CD14-positive monocyte (primary cell): ENCODE results near the gene TAOK1. TPM values are rescaled to one million over a fixed set of nuclear protein-coding genes. Genes with fewer than 3 reads are reported as not detected.

Experiments used
- DNase-seq, 3 donors: peaks; one replicate each; pipeline ENCODE4 v3.0.0-alpha.2; 2011 to 2022
- H2AFZ ChIP-seq: 2 replicates; pipeline ENCODE4 v1.6.0; 2012; ENCODE audit warnings: mild to moderate bottlenecking, low read depth, low read length, inconsistent platforms; ENCODE audit not compliant: insufficient read depth, poor library complexity, severe bottlenecking
- H3K27ac ChIP-seq, 2 donors: 1 replicate in 1 of 2; 2 replicates in 1 of 2; pipeline ENCODE4 v1.5.1; 2012 to 2013; ENCODE audit warnings: low read length in 2 of 2, control low read depth in 1 of 2, inconsistent platforms in 1 of 2, low read depth in 1 of 2, mild to moderate bottlenecking in 1 of 2
- H3K27me3 ChIP-seq, 2 donors: one replicate each; pipeline versions ENCODE4 v1.6.0 to v1.6.1; 2011 to 2013; ENCODE audit warnings: low read length in 2 of 2; ENCODE audit not compliant: control insufficient read depth in 2 of 2, insufficient read depth in 2 of 2
- H3K36me3 ChIP-seq, 2 donors: replicated peaks in 1 of 2; 1 replicate in 1 of 2; 2 replicates in 1 of 2; pipeline versions ENCODE4 v1.5.1 to v1.6.1; 2012 to 2013; ENCODE audit warnings: low read length in 2 of 2, control low read depth in 1 of 2, inconsistent platforms in 1 of 2, mild to moderate bottlenecking in 1 of 2; ENCODE audit not compliant: insufficient read depth in 2 of 2, control insufficient read depth in 1 of 2
- H3K4me1 ChIP-seq, 2 donors: 1 replicate in 1 of 2; 2 replicates in 1 of 2; pipeline versions ENCODE4 v1.5.1 to v1.6.1; 2012 to 2013; ENCODE audit warnings: low read length in 2 of 2, control low read depth in 1 of 2, inconsistent platforms in 1 of 2, mild to moderate bottlenecking in 1 of 2, moderate library complexity in 1 of 2; ENCODE audit not compliant: insufficient read depth in 2 of 2, control insufficient read depth in 1 of 2
- H3K4me2 ChIP-seq: replicated peaks from 2 replicates; pipeline ENCODE3; 2012; ENCODE audit warnings: low read length, moderate library complexity, mild to moderate bottlenecking; ENCODE audit not compliant: poor library complexity, severe bottlenecking; ENCODE audit errors: extremely low read depth
- H3K4me3 ChIP-seq, 3 experiments: fragments of 200-600 bp in 1 of 3; sonication (generic) in 1 of 3; replicated peaks in 1 of 3; 1 replicate in 2 of 3; 2 replicates in 1 of 3; pipeline ENCODE4 v1.5.1; 2011 to 2013; ENCODE audit warnings: low read length in 3 of 3, mild to moderate bottlenecking in 3 of 3, control low read depth in 2 of 3, low read depth in 2 of 3, inconsistent platforms in 1 of 3, moderate library complexity in 1 of 3
- H3K79me2 ChIP-seq: 2 replicates; pipeline ENCODE4 v1.6.0; 2012; ENCODE audit warnings: mild to moderate bottlenecking, control low read depth, inconsistent platforms, low read length, moderate library complexity; ENCODE audit not compliant: insufficient read depth
- H3K9ac ChIP-seq: 2 replicates; pipeline ENCODE4 v1.6.0; 2017; ENCODE audit warnings: low read length, mild to moderate bottlenecking; ENCODE audit not compliant: insufficient read depth, poor library complexity, severe bottlenecking
- H3K9me3 ChIP-seq, 2 donors: replicated peaks in 1 of 2; 1 replicate in 1 of 2; 2 replicates in 1 of 2; pipeline versions ENCODE4 v1.5.1 to v1.6.1; 2012 to 2013; ENCODE audit warnings: low read length in 2 of 2, control low read depth in 1 of 2; ENCODE audit not compliant: control insufficient read depth in 1 of 2, insufficient read depth in 1 of 2
- H4K20me1 ChIP-seq: 2 replicates; pipeline ENCODE4 v1.6.0; 2012; ENCODE audit warnings: mild to moderate bottlenecking, low read length, control low read depth, moderate library complexity; ENCODE audit not compliant: insufficient read depth
- H3K27ac Mint-ChIP-seq, 7 donors: one replicate each; pipeline ENCODE4 v1.8.0; 2020; ENCODE audit warnings: mild to moderate bottlenecking in 7 of 7, mixed read lengths in 7 of 7, moderate library complexity in 6 of 7, inconsistent platforms in 2 of 7
- H3K27me3 Mint-ChIP-seq, 3 donors: one replicate each; pipeline ENCODE4 v1.8.0; 2021 to 2022; ENCODE audit warnings: low read depth in 3 of 3, mild to moderate bottlenecking in 3 of 3, mixed read lengths in 3 of 3, moderate library complexity in 3 of 3, inconsistent platforms in 1 of 3
- H3K36me3 Mint-ChIP-seq, 2 donors: one replicate each; pipeline ENCODE4 v1.8.0; 2020; ENCODE audit warnings: mixed read lengths in 2 of 2, inconsistent platforms in 1 of 2, mild to moderate bottlenecking in 1 of 2
- H3K4me1 Mint-ChIP-seq: one replicate; pipeline ENCODE4 v1.8.0; 2020; ENCODE audit warnings: mild to moderate bottlenecking, mixed read lengths
- H3K4me3 Mint-ChIP-seq, 2 donors: one replicate each; pipeline ENCODE4 v1.8.0; 2020; ENCODE audit warnings: mild to moderate bottlenecking in 2 of 2, mixed read lengths in 2 of 2, moderate library complexity in 1 of 2
- H3K9me3 Mint-ChIP-seq, 7 donors: one replicate each; pipeline ENCODE4 v1.8.0; 2020 to 2022; ENCODE audit warnings: mixed read lengths in 7 of 7, mild to moderate bottlenecking in 6 of 7, moderate library complexity in 6 of 7, inconsistent platforms in 2 of 7
- CTCF ChIP-seq: fragments of 200-600 bp; IDR thresholded peaks from one replicate; pipeline ENCODE4 v1.8.0; 2022; ENCODE audit warnings: antibody characterized with exemption, mild to moderate bottlenecking
- WGBS: methylation state at CpG from one replicate; pipeline ENCODE4 v1.1.5; 2013; ENCODE audit warnings: missing lambda C conversion rate; ENCODE audit not compliant: insufficient coverage; 5-methylcytosine and 5-hydroxymethylcytosine counted together
- intact Hi-C, 2 donors: fragments of 100-400 bp; cut with micrococcal nuclease; formaldehyde crosslinking; loops; one replicate each; pipeline versions ENCODE4 v1.15.0 to v1.15.1; 2023
- polyA plus RNA-seq, 3 donors: library from polyadenylated mRNA; depleted of rRNA in 1 of 3; unstranded in 2 of 3; stranded (reverse) in 1 of 3; fragments of 300-500 nt in 2 of 3; fragments of >200 nt in 1 of 3; fragmentation: Illumina TruSeq in 2 of 3; gene quantifications; 1 replicate in 2 of 3; 2 replicates in 1 of 3; pipeline ENCODE4 v1.2.3, GENCODE V29; 2012 to 2021

Gene TAOK1
- polyA plus RNA-seq, 3 donors, result 2.4 to 13.9 (median 4.8) TPM

- peaks cover 7% of the 10 kb centered on the region for H3K4me1 Mint-ChIP-seq
- Histone ChIP-seq H3K27me3 (no peaks in the 10 kb centered on the region), H3K27ac (peak overlapping the region in 1 of 2 donors; percentile 25), H2AFZ (no peak overlapping the region), H3K4me1 (no peaks in the 10 kb centered on the region), H3K9ac (no peak overlapping the region), H3K36me3 (peaks cover 36 to 58% of the 10 kb centered on the region in 2 donors), H3K79me2 (peaks cover 96% of the 10 kb centered on the region), H3K4me2 (no peak overlapping the region), H3K4me3 (no peak overlapping the region), H4K20me1 (peaks cover 98% of the 10 kb centered on the region), H3K9me3 (no peaks in the 10 kb centered on the region)
- TF ChIP-seq CTCF, result no peak
- 100% methylated on average over 1 of the region's 5 CpGs for whole genome bisulfite sequencing
- H3K27me3 Mint-ChIP-seq, result no peaks in the 10 kb centered on the region
- no peak overlapping the region for H3K4me3 Mint-ChIP-seq
- H3K9me3 Mint-ChIP-seq, result no peaks in the 10 kb centered on the region
- peaks cover 34 to 64% of the 10 kb centered on the region in 2 donors for H3K36me3 Mint-ChIP-seq
- no peak for DNase-seq
- peak overlapping the region in 1 of 7 donors; percentile 76 for H3K27ac Mint-ChIP-seq
- intact Hi-C loops, result loop anchor here in 1 of 2 donors (10.0 kb wide), 1 partner anchor 75 kb away; no protein-coding TSS in a partner anchor
Observed at GRCh38 chr17:29449865-29450671, 59.9 kb downstream of the TAOK1 start.

DNA sequence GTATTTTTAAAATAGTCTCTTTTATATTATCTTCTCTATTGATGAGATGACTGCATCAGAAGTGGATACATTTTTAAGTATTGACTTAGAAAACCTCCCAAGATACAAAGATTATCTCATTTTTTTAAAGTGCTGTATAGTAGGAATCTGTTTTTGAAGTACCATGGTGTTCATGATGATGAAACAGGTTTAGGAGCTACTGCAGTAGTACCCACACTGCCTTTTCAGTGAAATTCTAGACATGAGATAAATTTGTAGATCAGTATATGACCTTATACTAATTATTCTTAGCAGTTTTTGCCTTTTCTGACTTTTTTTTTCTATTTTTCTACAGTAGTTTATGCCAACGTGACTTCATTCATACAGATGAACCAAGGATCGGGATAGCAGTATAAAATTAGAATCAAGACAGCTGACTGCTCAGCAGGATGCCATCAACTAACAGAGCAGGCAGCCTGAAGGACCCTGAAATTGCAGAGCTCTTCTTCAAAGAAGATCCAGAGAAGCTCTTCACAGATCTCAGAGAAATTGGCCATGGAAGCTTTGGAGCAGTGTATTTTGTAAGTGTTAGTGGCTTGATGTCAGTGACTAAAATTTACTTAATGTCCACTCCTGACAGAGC lies 61.1 kb downstream of the TAOK1 start:
- H3K36me3 ChIP-seq, result peaks cover 37 to 70% of the 10 kb centered on the region in 2 donors
- intact Hi-C loops, result no loop called here
- no peak overlapping the region for H2AFZ ChIP-seq
- H3K4me3 ChIP-seq, result no peak overlapping the region
- H3K79me2 ChIP-seq, result peaks cover 96% of the 10 kb centered on the region
- WGBS, result 100% methylated on average over 2 of the region's 2 CpGs
- Mint-ChIP-seq H3K9me3 (no peaks in the 10 kb centered on the region), H3K27me3 (no peaks in the 10 kb centered on the region), H3K27ac (peak overlapping the region in 2 of 7 donors; percentile 14 to 33), H3K36me3 (peaks cover 42 to 72% of the 10 kb centered on the region in 2 donors), H3K4me1 (no peaks in the 10 kb centered on the region), H3K4me3 (no peak overlapping the region)
- no peaks in the 10 kb centered on the region for H3K4me1 ChIP-seq
- no peaks in the 10 kb centered on the region for H3K27me3 ChIP-seq
- H3K9ac ChIP-seq, result no peak overlapping the region
- no peak overlapping the region for H3K27ac ChIP-seq
- TF ChIP-seq CTCF, result no peak
- no peak for DNase-seq
- no peaks in the 10 kb centered on the region for H3K9me3 ChIP-seq
- H3K4me2 ChIP-seq, result no peak overlapping the region
- H4K20me1 ChIP-seq, result peaks cover 98% of the 10 kb centered on the region
